Endodermal cell (in vitro differentiated cells): Measurements from ENCODE around the gene CTNNAL1. TPM values are rescaled to one million over a fixed set of nuclear protein-coding genes. Genes with fewer than 3 reads are reported as not detected.
"Not testable (repeated sequence)": the region's sequence is repeated elsewhere in the genome, so short reads cannot be mapped to it uniquely, and the experiment has no call there.

Experiments
- DNase-seq: peaks from one replicate; pipeline ENCODE4 v3.0.0-alpha.2; 2017
- H3K27ac ChIP-seq: 2 replicates; pipeline ENCODE4 v1.5.1; 2013; ENCODE audit warnings: mild to moderate bottlenecking, low read depth, low read length, moderate library complexity
- H3K27me3 ChIP-seq: 2 replicates; pipeline ENCODE4 v1.6.1; 2013; ENCODE audit warnings: mild to moderate bottlenecking, low read length, moderate library complexity; ENCODE audit not compliant: insufficient read depth, control insufficient read depth, poor library complexity, severe bottlenecking
- H3K36me3 ChIP-seq: 2 replicates; pipeline ENCODE4 v1.7.0; 2013; ENCODE audit warnings: mild to moderate bottlenecking, low read length, moderate library complexity; ENCODE audit not compliant: control insufficient read depth, insufficient read depth
- H3K4me1 ChIP-seq: one replicate; pipeline ENCODE4 v1.7.0; 2013; ENCODE audit warnings: low read length; ENCODE audit not compliant: control insufficient read depth, insufficient read depth
- H3K4me3 ChIP-seq: 2 replicates; pipeline ENCODE4 v1.5.1; 2013; ENCODE audit warnings: mild to moderate bottlenecking, low read length, moderate library complexity
- H3K9ac ChIP-seq: 2 replicates; pipeline ENCODE4 v1.6.1; 2013; ENCODE audit warnings: mild to moderate bottlenecking, low read length, moderate library complexity; ENCODE audit not compliant: poor library complexity, severe bottlenecking; ENCODE audit errors: extremely low read depth
- H3K9me3 ChIP-seq: 2 replicates; pipeline ENCODE4 v1.6.1; 2013; ENCODE audit warnings: mild to moderate bottlenecking, low read length, moderate library complexity; ENCODE audit not compliant: control insufficient read depth
- H3K27ac Mint-ChIP-seq: 2 replicates; pipeline ENCODE4 v1.8.0; 2020; ENCODE audit warnings: mixed read lengths
- H3K27me3 Mint-ChIP-seq: 2 replicates; pipeline ENCODE4 v1.8.0; 2021; ENCODE audit warnings: mild to moderate bottlenecking, mixed read lengths; ENCODE audit not compliant: insufficient read depth
- H3K36me3 Mint-ChIP-seq: 2 replicates; pipeline ENCODE4 v1.8.0; 2020; ENCODE audit warnings: low read depth, mixed read lengths
- H3K4me1 Mint-ChIP-seq: 2 replicates; pipeline ENCODE4 v1.8.0; 2020; ENCODE audit warnings: mixed read lengths
- H3K4me3 Mint-ChIP-seq: 2 replicates; pipeline ENCODE4 v1.8.0; 2020; ENCODE audit warnings: mild to moderate bottlenecking, moderate library complexity, mixed read lengths
- H3K9me3 Mint-ChIP-seq: 2 replicates; pipeline ENCODE4 v1.8.0; 2020; ENCODE audit warnings: mild to moderate bottlenecking, mixed read lengths
- CTCF ChIP-seq: fragments of 200-600 bp; sonication (generic); conservative IDR thresholded peaks from 2 replicates; pipeline ENCODE4 v1.5.0; 2021; ENCODE audit warnings: antibody characterized with exemption, mild to moderate bottlenecking
- WGBS, 2 experiments: methylation state at CpG; one replicate each; pipeline versions ENCODE4 v1.1.5 to v1.1.7; 2013; ENCODE audit warnings: missing lambda C conversion rate in 2 of 2, mixed read lengths in 1 of 2; ENCODE audit not compliant: insufficient coverage in 1 of 2, insufficient read length in 1 of 2; 5-methylcytosine and 5-hydroxymethylcytosine counted together
- total RNA-seq, 2 donors: library from RNA; stranded (reverse); fragmentation: NEBNext Ultra II Directional in 1 of 2; extraction: Animal tissue kit (Norgen Biotek cat#: 25700) in 1 of 2; gene quantifications; 2 replicates in 1 of 2; 3 replicates in 1 of 2; pipeline ENCODE4 v1.2.1, GENCODE V29; 2021

Gene CTNNAL1
- total RNA-seq, 2 donors from 2014 or later: 80.1 to 82.1 TPM

- Histone ChIP-seq H3K9me3 (no peaks in the 10 kb centered on the region), H3K27ac (no peak overlapping the region), H3K27me3 (no peaks in the 10 kb centered on the region), H3K4me1 (no peaks in the 10 kb centered on the region), H3K4me3 (no peak overlapping the region), H3K9ac (no peak overlapping the region), H3K36me3 (peaks cover 71% of the 10 kb centered on the region)
- TF ChIP-seq CTCF: no peak
- H3K4me1 Mint-ChIP-seq: peaks cover 2% of the 10 kb centered on the region
- H3K27ac Mint-ChIP-seq: no peak overlapping the region
- no peaks in the 10 kb centered on the region for H3K27me3 Mint-ChIP-seq
- peaks cover 58% of the 10 kb centered on the region for H3K36me3 Mint-ChIP-seq
- 0 to 64% methylated on average over 1 to 3 of the region's 3 CpGs for WGBS, 2 experiments
- H3K9me3 Mint-ChIP-seq: no peaks in the 10 kb centered on the region
- no peak for DNase-seq
- H3K4me3 Mint-ChIP-seq: no peak overlapping the region
These were observed 46.9 kb upstream of the CTNNAL1 start for GRCh38 chr9:109060191-109060590.

GRCh38 chr9:109053121-109053520 lies 39.8 kb upstream of the CTNNAL1 start:
- H3K4me3 ChIP-seq, H3K27ac Mint-ChIP-seq, H3K27me3 ChIP-seq, H3K4me3 Mint-ChIP-seq, H3K9ac ChIP-seq, DNase-seq, H3K27ac ChIP-seq, H3K27me3 Mint-ChIP-seq, H3K9me3 Mint-ChIP-seq, H3K4me1 ChIP-seq: not testable (repeated sequence)
- H3K9me3 ChIP-seq: peaks cover 11% of the 10 kb centered on the region
- peaks cover 73% of the 10 kb centered on the region for H3K36me3 ChIP-seq
- WGBS, 2 experiments: 93 to 99% methylated on average over 3 to 4 of the region's 4 CpGs
- Mint-ChIP-seq H3K4me1 (peaks cover 18% of the 10 kb centered on the region), H3K36me3 (peaks cover 72% of the 10 kb centered on the region)

GRCh38 chr9:109052416-109052815 lies 39.1 kb upstream of the CTNNAL1 start:
- no peaks in the 10 kb centered on the region for H3K27me3 Mint-ChIP-seq
- Histone ChIP-seq H3K9me3 (peaks cover 11% of the 10 kb centered on the region), H3K27me3 (no peaks in the 10 kb centered on the region), H3K4me3 (no peak overlapping the region), H3K36me3 (peaks cover 71% of the 10 kb centered on the region), H3K4me1 (peaks cover 12% of the 10 kb centered on the region), H3K27ac (no peak overlapping the region), H3K9ac (no peak overlapping the region)
- no peaks in the 10 kb centered on the region for H3K9me3 Mint-ChIP-seq
- no peak for DNase-seq
- peaks cover 23% of the 10 kb centered on the region for H3K4me1 Mint-ChIP-seq
- H3K27ac Mint-ChIP-seq: no peak overlapping the region
- H3K4me3 Mint-ChIP-seq: no peak overlapping the region
- WGBS, 2 experiments: 94 to 100% methylated on average over 2 of the region's 2 CpGs
- peaks cover 71% of the 10 kb centered on the region for H3K36me3 Mint-ChIP-seq
- TF ChIP-seq CTCF: no peak

- Mint-ChIP-seq H3K27me3 (no peaks in the 10 kb centered on the region), H3K9me3 (no peaks in the 10 kb centered on the region), H3K27ac (peak overlapping the region; percentile 53), H3K4me1 (peaks cover 28% of the 10 kb centered on the region), H3K36me3 (peaks cover 68% of the 10 kb centered on the region), H3K4me3 (no peak overlapping the region)
- Histone ChIP-seq H3K9me3 (peaks cover 11% of the 10 kb centered on the region), H3K4me1 (peaks cover 12% of the 10 kb centered on the region), H3K27me3 (no peaks in the 10 kb centered on the region), H3K4me3 (no peak overlapping the region), H3K36me3 (peaks cover 66% of the 10 kb centered on the region), H3K9ac (no peak overlapping the region), H3K27ac (no peak overlapping the region)
- TF ChIP-seq CTCF: no peak
- 80% methylated on average over 1 of the region's 1 CpG; no CpG with 5 or more reads in 1 of the 2 experiments for WGBS, 2 experiments
- DNase-seq: no peak
These were observed 38.4 kb upstream of the CTNNAL1 start for GRCh38 chr9:109051733-109052132.
